PC-3 (cell line): ENCODE measurements around the gene COL21A1. TPM values are rescaled to one million over a fixed set of nuclear protein-coding genes. Genes with fewer than 3 reads are reported as not detected.

ENCODE experiments used
- ATAC-seq: fragments of 200-7000 bp; cut with Tn5 transposase; 2 replicates; pipeline ENCODE4 v1.9.1; 2020; ENCODE audit warnings: mild to moderate bottlenecking, moderate library complexity
- BruUV-seq: library from RNA; stranded (reverse); fragments of 400-500 nt; replicated peaks from 2 replicates; lab custom pipeline; 2021; lab: Mats Ljungman, UMichigan
- CTCF ChIA-PET: fragments of 300-600 bp; sonication (Branson Sonifier 250); formaldehyde crosslinking; loops from one replicate; lab custom pipeline; 2022; ENCODE audit warnings: antibody characterized with exemption; lab: Charles Lee
- POLR2A ChIA-PET: fragments of 300-600 bp; sonication (Branson Sonifier 250); formaldehyde crosslinking; loops from one replicate; lab custom pipeline; 2022; ENCODE audit warnings: antibody characterized with exemption; ENCODE audit not compliant: unreplicated experiment; lab: Charles Lee
- DNase-seq: peaks from one replicate; pipeline ENCODE4 v3.0.0-alpha.2; 2015
- H2AFZ ChIP-seq: fragments of 300-600 bp; sonication (generic); 2 replicates; pipeline ENCODE4 v1.6.0; 2016; ENCODE audit warnings: antibody characterized with exemption, low read length
- H3F3A ChIP-seq: fragments of 300-600 bp; sonication (generic); one replicate; pipeline ENCODE4 v1.6.0; 2017; ENCODE audit warnings: antibody characterized with exemption, low read length, control low read depth, mild to moderate bottlenecking; ENCODE audit not compliant: unreplicated experiment
- H3K27ac ChIP-seq: fragments of 300-600 bp; sonication (generic); 2 replicates; pipeline ENCODE4 v1.5.1; 2016; ENCODE audit warnings: mild to moderate bottlenecking, low read length
- H3K27me3 ChIP-seq: fragments of 300-600 bp; sonication (generic); 2 replicates; pipeline ENCODE4 v1.6.1; 2016; ENCODE audit warnings: low read length, mixed read lengths
- H3K36me3 ChIP-seq: fragments of 300-600 bp; sonication (generic); 2 replicates; pipeline ENCODE4 v1.6.1; 2016; ENCODE audit warnings: low read depth, mixed run types, low read length, mixed read lengths
- H3K4me1 ChIP-seq: fragments of 300-600 bp; sonication (generic); 2 replicates; pipeline ENCODE4 v1.5.1; 2016; ENCODE audit warnings: low read length; ENCODE audit not compliant: insufficient read depth
- H3K4me2 ChIP-seq: fragments of 300-600 bp; sonication (generic); 2 replicates; pipeline ENCODE4 v1.6.0; 2016; ENCODE audit warnings: low read length
- H3K4me3 ChIP-seq: fragments of 300-600 bp; sonication (generic); 2 replicates; pipeline ENCODE4 v1.5.1; 2016; ENCODE audit warnings: mild to moderate bottlenecking, low read length, mixed read lengths
- H3K79me2 ChIP-seq: fragments of 300-600 bp; sonication (generic); 2 replicates; pipeline ENCODE4 v1.6.1; 2017; ENCODE audit warnings: low read length, mixed read lengths
- H3K9ac ChIP-seq: fragments of 300-600 bp; sonication (generic); 2 replicates; pipeline ENCODE4 v1.6.0; 2016; ENCODE audit warnings: mild to moderate bottlenecking, low read length
- H3K9me2 ChIP-seq: fragments of 300-600 bp; sonication (generic); replicated peaks from 2 replicates; pipeline ENCODE4 v1.6.1; 2016; ENCODE audit warnings: mixed run types, low read length, mixed read lengths
- H3K9me3 ChIP-seq: fragments of 300-600 bp; sonication (generic); 2 replicates; pipeline ENCODE4 v1.6.1; 2016; ENCODE audit warnings: low read length, mixed read lengths
- H4K20me1 ChIP-seq: fragments of 300-600 bp; sonication (generic); 2 replicates; pipeline ENCODE4 v1.6.1; 2016; ENCODE audit warnings: low read length, mixed read lengths
- EZH2 ChIP-seq: fragments of 300-600 bp; sonication (generic); IDR thresholded peaks from one replicate; pipeline ENCODE4 v1.6.1; 2017; ENCODE audit warnings: antibody characterized with exemption, mild to moderate bottlenecking, low read length; ENCODE audit not compliant: unreplicated experiment
- EZH2phosphoT487 ChIP-seq: fragments of 300-600 bp; sonication (generic); IDR thresholded peaks from 2 replicates; pipeline ENCODE4 v1.6.1; 2018; ENCODE audit warnings: mild to moderate bottlenecking, antibody characterized with exemption, low read length, borderline replicate concordance
- intact Hi-C: fragments of 100-400 bp; cut with micrococcal nuclease; formaldehyde crosslinking; loops from 2 replicates; pipeline ENCODE4 v1.9.0; 2023
- total RNA-seq: library from RNA; depleted of rRNA; stranded (reverse); fragments of >200 nt; gene quantifications from 2 replicates; pipeline ENCODE4 v1.2.3, GENCODE V29; 2014
- TF ChIP-seq, protein P1 (sequence below): fragments of 300-600 bp; sonication (generic); conservative IDR thresholded peaks from 2 replicates; pipeline ENCODE4 v1.5.1; 2017; ENCODE audit warnings: antibody characterized with exemption, low read depth, mild to moderate bottlenecking, low read length

COL21A1 gene
- total RNA-seq, 1 experiment from 2014 or later, result 1.0 TPM

DNA sequence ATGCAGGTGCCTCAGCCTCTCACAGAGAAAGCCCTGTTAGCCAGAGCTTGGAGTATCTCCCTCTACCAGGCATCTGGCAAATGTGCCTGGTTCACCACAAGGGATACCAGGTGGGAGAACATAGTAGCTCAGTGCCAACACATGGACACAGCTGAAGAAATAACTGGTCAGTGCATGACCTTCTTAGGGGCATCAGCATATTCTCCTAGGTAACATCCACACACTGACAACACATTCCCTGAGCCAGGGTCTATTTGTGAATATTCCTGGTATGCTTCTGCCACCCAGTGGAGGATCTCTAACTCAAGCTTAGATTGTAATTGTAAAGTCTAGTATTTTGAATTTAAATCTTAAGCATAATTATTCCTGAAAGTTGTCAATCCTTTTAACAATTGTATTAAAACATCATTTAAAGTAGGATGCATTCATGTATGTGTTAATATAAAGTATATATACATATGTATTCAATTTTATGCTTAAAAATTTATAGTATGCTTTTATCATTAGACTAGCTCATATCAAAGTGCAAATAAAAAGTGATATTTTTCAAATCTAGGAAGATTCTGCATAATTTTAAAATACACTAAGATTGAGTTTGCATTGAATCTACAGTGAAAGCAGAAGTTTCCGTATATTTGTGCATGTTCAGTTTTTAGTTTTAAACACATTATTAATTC is 45.3 kb upstream of the COL21A1 start:
- ChIA-PET CTCF (interaction anchor here (0.6 to 1.2 kb wide), 3 partner anchors 78 to 1015 kb away, joined by 3 to 4 read pairs (median 3); no protein-coding TSS in a partner anchor), POLR2A (no interaction called here)
- Histone ChIP-seq H3K9me2 (no peaks in the 10 kb centered on the region), H3K9me3 (no peaks in the 10 kb centered on the region), H2AFZ (no peak overlapping the region), H3K9ac (no peak overlapping the region), H3K4me2 (no peak overlapping the region), H3K27me3 (no peaks in the 10 kb centered on the region), H3K27ac (no peak overlapping the region), H4K20me1 (no peaks in the 10 kb centered on the region), H3K36me3 (no peaks in the 10 kb centered on the region), H3K4me1 (peaks cover 9% of the 10 kb centered on the region), H3F3A (no peaks in the 10 kb centered on the region), H3K79me2 (no peaks in the 10 kb centered on the region), H3K4me3 (no peak overlapping the region)
- peak; percentile 79 for DNase-seq
- ATAC-seq, result peak; percentile 82
- no TSS peak for BruUV-seq
- intact Hi-C loops, result loop anchor here (1.0 to 10.0 kb wide), 6 partner anchors 55 to 1015 kb away; no protein-coding TSS in a partner anchor
- TF ChIP-seq, protein P1, sequence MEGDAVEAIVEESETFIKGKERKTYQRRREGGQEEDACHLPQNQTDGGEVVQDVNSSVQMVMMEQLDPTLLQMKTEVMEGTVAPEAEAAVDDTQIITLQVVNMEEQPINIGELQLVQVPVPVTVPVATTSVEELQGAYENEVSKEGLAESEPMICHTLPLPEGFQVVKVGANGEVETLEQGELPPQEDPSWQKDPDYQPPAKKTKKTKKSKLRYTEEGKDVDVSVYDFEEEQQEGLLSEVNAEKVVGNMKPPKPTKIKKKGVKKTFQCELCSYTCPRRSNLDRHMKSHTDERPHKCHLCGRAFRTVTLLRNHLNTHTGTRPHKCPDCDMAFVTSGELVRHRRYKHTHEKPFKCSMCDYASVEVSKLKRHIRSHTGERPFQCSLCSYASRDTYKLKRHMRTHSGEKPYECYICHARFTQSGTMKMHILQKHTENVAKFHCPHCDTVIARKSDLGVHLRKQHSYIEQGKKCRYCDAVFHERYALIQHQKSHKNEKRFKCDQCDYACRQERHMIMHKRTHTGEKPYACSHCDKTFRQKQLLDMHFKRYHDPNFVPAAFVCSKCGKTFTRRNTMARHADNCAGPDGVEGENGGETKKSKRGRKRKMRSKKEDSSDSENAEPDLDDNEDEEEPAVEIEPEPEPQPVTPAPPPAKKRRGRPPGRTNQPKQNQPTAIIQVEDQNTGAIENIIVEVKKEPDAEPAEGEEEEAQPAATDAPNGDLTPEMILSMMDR, result peak; percentile 87
- TF ChIP-seq EZH2phosphoT487, result no peak
- no peak for TF ChIP-seq EZH2

GRCh38 chr6:56291302-56291917 is 44.0 kb upstream of the COL21A1 start:
- no peak overlapping the region for H3K4me3 ChIP-seq
- H2AFZ ChIP-seq, result no peak overlapping the region
- intact Hi-C loops, result loop anchor here (5.0 to 10.0 kb wide), 4 partner anchors 54 to 1014 kb away; no protein-coding TSS in a partner anchor
- H3K79me2 ChIP-seq, result no peaks in the 10 kb centered on the region
- H3K27ac ChIP-seq, result no peak overlapping the region
- no peak for ATAC-seq
- no peaks in the 10 kb centered on the region for H4K20me1 ChIP-seq
- H3K9me2 ChIP-seq, result no peaks in the 10 kb centered on the region
- H3K9me3 ChIP-seq, result no peaks in the 10 kb centered on the region
- H3K27me3 ChIP-seq, result no peaks in the 10 kb centered on the region
- no peak for DNase-seq
- H3F3A ChIP-seq, result no peaks in the 10 kb centered on the region
- no peaks in the 10 kb centered on the region for H3K36me3 ChIP-seq
- no peak overlapping the region for H3K9ac ChIP-seq
- no peaks in the 10 kb centered on the region for H3K4me1 ChIP-seq
- TF ChIP-seq, protein P1, result no peak
- TF ChIP-seq EZH2phosphoT487 (no peak), EZH2 (no peak)
- H3K4me2 ChIP-seq, result no peak overlapping the region
- POLR2A ChIA-PET, result no interaction called here
- CTCF ChIA-PET, result no interaction called here
- no TSS peak for BruUV-seq

DNA sequence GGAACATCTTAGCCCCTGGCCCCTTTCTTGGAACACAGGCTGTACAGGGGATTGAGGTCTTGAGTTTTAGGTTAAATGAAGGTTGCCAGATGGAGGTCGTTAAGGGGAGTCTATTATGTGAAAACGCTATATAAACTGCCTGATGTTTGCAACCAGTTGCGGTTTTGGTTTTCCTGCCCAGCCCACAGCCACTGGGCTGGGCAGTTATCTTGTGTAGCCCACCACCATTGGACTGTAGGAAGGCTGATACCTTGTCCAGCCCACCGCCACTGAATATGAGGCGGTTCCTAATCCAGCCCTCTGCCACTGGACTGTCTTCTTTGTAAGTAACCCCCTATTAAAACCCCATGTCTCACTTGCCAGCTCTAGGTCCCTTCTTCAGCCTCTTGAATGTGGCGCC is 42.3 kb upstream of the COL21A1 start:
- H3K4me1 ChIP-seq, result no peaks in the 10 kb centered on the region
- TF ChIP-seq, protein P1, result no peak
- TF ChIP-seq EZH2phosphoT487 (no peak), EZH2 (no peak)
- intact Hi-C loops, result loop anchor here (5.0 to 10.0 kb wide), 5 partner anchors 52 to 1012 kb away; no protein-coding TSS in a partner anchor
- H3K4me2 ChIP-seq, result no peak overlapping the region
- no peaks in the 10 kb centered on the region for H3K9me3 ChIP-seq
- no peak overlapping the region for H2AFZ ChIP-seq
- H3K9ac ChIP-seq, result no peak overlapping the region
- no peaks in the 10 kb centered on the region for H3K27me3 ChIP-seq
- ATAC-seq (no peak), DNase-seq (no peak)
- no peaks in the 10 kb centered on the region for H4K20me1 ChIP-seq
- BruUV-seq, result no TSS peak
- ChIA-PET CTCF (no interaction called here), POLR2A (no interaction called here)
- no peaks in the 10 kb centered on the region for H3K36me3 ChIP-seq
- no peak overlapping the region for H3K4me3 ChIP-seq
- H3K79me2 ChIP-seq, result no peaks in the 10 kb centered on the region
- no peaks in the 10 kb centered on the region for H3K9me2 ChIP-seq
- H3F3A ChIP-seq, result no peaks in the 10 kb centered on the region
- no peak overlapping the region for H3K27ac ChIP-seq
